ENCODE data around the gene SYNGR1.

DNA sequence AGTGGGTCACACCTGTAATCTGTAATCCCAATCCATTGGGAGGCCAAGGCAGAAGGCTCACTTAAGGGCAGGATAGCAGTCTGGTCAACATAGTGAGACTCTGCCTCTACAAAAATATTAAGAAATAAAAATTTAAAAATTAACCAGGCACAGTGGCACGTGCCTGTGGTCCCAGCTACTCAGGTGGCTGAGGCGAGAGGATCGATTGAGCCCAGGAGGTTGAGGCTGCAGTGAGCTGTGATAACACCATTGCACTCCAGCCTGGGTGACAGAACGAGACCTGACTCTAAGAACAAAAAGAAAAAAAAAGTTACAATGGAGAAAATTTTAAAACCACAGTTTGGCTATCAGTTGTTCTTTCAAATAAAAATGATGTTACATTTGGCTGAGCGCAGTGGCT, 13.4 kb upstream of the SYNGR1 start:
- TF ChIP-seq CTCF (IDR thresholded peaks at IDR 0.05) (no peak), EP300 (IDR thresholded peaks at IDR 0.05) (no peak), POLR2A (IDR thresholded peaks at IDR 0.05) (no peak)
